ENCODE data around the gene C18orf63.
A peak's percentile ranks its signal among the peaks of the same experiment; 100 is the strongest.

Gene C18orf63

GRCh38 chr18:74353169-74353775 is 37.6 kb downstream of the C18orf63 start:
- TF ChIP-seq CTCF (IDR thresholded peaks at IDR 0.05; ENCODE audit: borderline replicate concordance, insufficient read depth, low read depth, low read length) = peak; percentile 62; the same call in 1 of the 2 replicates
- no peak overlapping the region for H3K4me3 ChIP-seq (ENCODE audit: low read depth, low read length)

GRCh38 chr18:74356959-74357358 is 41.3 kb downstream of the C18orf63 start:
- no peak overlapping the region for H3K4me3 ChIP-seq (ENCODE audit: low read depth, low read length)
- no peak for TF ChIP-seq CTCF (IDR thresholded peaks at IDR 0.05; ENCODE audit: borderline replicate concordance, insufficient read depth, low read depth, low read length)

GRCh38 chr18:74360852-74361655 is 45.4 kb downstream of the C18orf63 start:
- H3K4me3 ChIP-seq (ENCODE audit: low read depth, low read length) = no peak overlapping the region
- TF ChIP-seq CTCF (IDR thresholded peaks at IDR 0.05; ENCODE audit: borderline replicate concordance, insufficient read depth, low read depth, low read length) = no peak

- TF ChIP-seq CTCF (IDR thresholded peaks at IDR 0.05; ENCODE audit: borderline replicate concordance, insufficient read depth, low read depth, low read length) = no peak
- H3K4me3 ChIP-seq (ENCODE audit: low read depth, low read length) = no peak overlapping the region
Observed at GRCh38 chr18:74367905-74368304, 52.3 kb downstream of the C18orf63 start.

GRCh38 chr18:74368901-74369705 is 53.5 kb downstream of the C18orf63 start:
- TF ChIP-seq CTCF (IDR thresholded peaks at IDR 0.05; ENCODE audit: borderline replicate concordance, insufficient read depth, low read depth, low read length) = no peak
- H3K4me3 ChIP-seq (ENCODE audit: low read depth, low read length) = no peak overlapping the region

GRCh38 chr18:74370115-74370514 is 54.5 kb downstream of the C18orf63 start:
- no peak for TF ChIP-seq CTCF (IDR thresholded peaks at IDR 0.05; ENCODE audit: borderline replicate concordance, insufficient read depth, low read depth, low read length)
- H3K4me3 ChIP-seq (ENCODE audit: low read depth, low read length) = no peak overlapping the region
